ENCODE results near the gene C3AR1. TPM values are rescaled to one million over a fixed set of nuclear protein-coding genes. Genes with fewer than 3 reads are reported as not detected.
"Not testable (repeated sequence)": the region's sequence is repeated elsewhere in the genome, so short reads cannot be mapped to it uniquely, and the experiment has no call there.

Gene C3AR1
- total RNA-seq, 4 donors from 2014 or later: 1.0 to 23.8 (median 4.4) TPM

- no peak for DNase-seq
- no peaks in the 10 kb centered on the region for H3K36me3 ChIP-seq
- H3K4me1 ChIP-seq: no peaks in the 10 kb centered on the region
- no peak overlapping the region for H3K27ac ChIP-seq
- intact Hi-C loops (cut with DNase I; ENCODE audit: low total_unique reads): no loop called here
- no peak overlapping the region for H3K4me3 ChIP-seq
- no peaks in the 10 kb centered on the region for H3K9me3 ChIP-seq
- TF ChIP-seq POLR2A (IDR thresholded peaks at IDR 0.05) (no peak), CTCF (IDR thresholded peaks at IDR 0.05) (no peak)
- no peaks in the 10 kb centered on the region for H3K27me3 ChIP-seq
These were observed 11.0 kb upstream of the C3AR1 start for GRCh38 chr12:8077207-8077606.

GRCh38 chr12:8076366-8076765 is 10.2 kb upstream of the C3AR1 start:
- H3K36me3 ChIP-seq: no peaks in the 10 kb centered on the region
- intact Hi-C loops (cut with DNase I; ENCODE audit: low total_unique reads): no loop called here
- no peak overlapping the region for H3K27ac ChIP-seq
- DNase-seq: no peak
- H3K4me3 ChIP-seq: no peak overlapping the region
- no peaks in the 10 kb centered on the region for H3K27me3 ChIP-seq
- no peaks in the 10 kb centered on the region for H3K9me3 ChIP-seq
- TF ChIP-seq CTCF (IDR thresholded peaks at IDR 0.05): no peak
- no peak for TF ChIP-seq POLR2A (IDR thresholded peaks at IDR 0.05)
- no peaks in the 10 kb centered on the region for H3K4me1 ChIP-seq

- no peak for TF ChIP-seq POLR2A (IDR thresholded peaks at IDR 0.05)
- no peaks in the 10 kb centered on the region for H3K9me3 ChIP-seq
- no peaks in the 10 kb centered on the region for H3K36me3 ChIP-seq
- no peaks in the 10 kb centered on the region for H3K4me1 ChIP-seq
- no peak overlapping the region for H3K27ac ChIP-seq
- H3K27me3 ChIP-seq: no peaks in the 10 kb centered on the region
- intact Hi-C loops (cut with DNase I; ENCODE audit: low total_unique reads): no loop called here
- DNase-seq: no peak
- H3K4me3 ChIP-seq: no peak overlapping the region
These were observed 9.8 kb upstream of the C3AR1 start for GRCh38 chr12:8075935-8076334.

GRCh38 chr12:8071820-8072219 is 5.7 kb upstream of the C3AR1 start:
- H3K36me3 ChIP-seq: not testable (repeated sequence)

GRCh38 chr12:8069582-8069981 is 3.4 kb upstream of the C3AR1 start:
- no peak for DNase-seq
- Histone ChIP-seq H3K27ac (no peak overlapping the region), H3K4me1 (no peaks in the 10 kb centered on the region), H3K27me3 (no peaks in the 10 kb centered on the region), H3K4me3 (no peak overlapping the region), H3K9me3 (no peaks in the 10 kb centered on the region), H3K36me3 (no peaks in the 10 kb centered on the region)
- intact Hi-C loops (cut with DNase I; ENCODE audit: low total_unique reads): no loop called here
- TF ChIP-seq POLR2A (IDR thresholded peaks at IDR 0.05): no peak
- TF ChIP-seq CTCF (IDR thresholded peaks at IDR 0.05): no peak

More at GRCh38 chr12:8071820-8072219, 5.7 kb upstream of the C3AR1 start:
- DNase-seq; H3K27ac ChIP-seq; intact Hi-C loops (cut with DNase I; ENCODE audit: low total_unique reads); H3K9me3 ChIP-seq; H3K4me3 ChIP-seq; H3K4me1 ChIP-seq; H3K27me3 ChIP-seq: not testable (repeated sequence)

- intact Hi-C loops (cut with DNase I; ENCODE audit: low total_unique reads): no loop called here
- Histone ChIP-seq H3K4me3 (no peak overlapping the region), H3K27ac (no peak overlapping the region)
These were observed 2.0 kb downstream of the C3AR1 start for GRCh38 chr12:8064131-8064530.

More at GRCh38 chr12:8064131-8064530, 2.0 kb downstream of the C3AR1 start:
- no peaks in the 10 kb centered on the region for H3K27me3 ChIP-seq
- H3K36me3 ChIP-seq: no peaks in the 10 kb centered on the region
- no peaks in the 10 kb centered on the region for H3K9me3 ChIP-seq
- H3K4me1 ChIP-seq: no peaks in the 10 kb centered on the region
- TF ChIP-seq CTCF (IDR thresholded peaks at IDR 0.05) (no peak), POLR2A (IDR thresholded peaks at IDR 0.05) (no peak)
- DNase-seq: no peak
